ENCODE results near the gene LSM14A.

LSM14A gene

DNA sequence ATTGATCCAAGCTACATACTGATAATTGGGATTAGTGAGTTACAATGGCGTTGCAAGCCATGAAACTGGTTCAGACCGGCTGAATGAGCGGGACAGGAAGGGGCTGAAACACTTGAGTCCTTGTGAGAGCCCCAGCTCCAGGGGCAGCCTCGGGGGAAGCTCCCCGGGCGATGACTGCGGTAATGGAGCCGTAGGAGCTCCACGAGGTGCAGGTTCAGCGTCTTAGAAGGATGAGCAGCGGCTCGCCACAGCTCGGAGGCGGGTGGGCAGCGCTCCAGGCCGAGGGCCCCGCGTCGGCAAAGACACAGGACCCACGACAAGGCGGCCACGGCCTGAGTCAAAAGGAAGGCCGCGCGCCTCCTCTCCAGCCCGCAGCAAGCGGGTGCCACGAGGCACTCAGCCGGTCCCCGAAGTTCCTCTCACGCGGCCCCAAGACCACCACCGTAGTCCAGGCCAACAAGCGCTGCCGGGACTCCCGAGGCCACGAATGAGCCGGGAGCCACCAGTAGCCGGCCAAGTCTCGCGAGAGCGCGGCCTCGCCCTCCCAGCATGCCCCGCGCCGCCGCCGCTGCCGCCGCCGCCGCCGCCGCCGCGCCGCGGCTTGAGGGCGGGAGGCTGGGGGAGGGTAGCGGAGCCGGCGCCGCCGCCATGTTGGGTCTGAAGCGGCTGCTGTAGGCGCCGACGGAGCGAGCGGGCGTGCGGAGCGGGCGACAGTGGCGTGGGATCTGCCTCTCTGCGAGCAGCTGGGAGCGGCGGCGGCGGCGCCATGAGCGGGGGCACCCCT is at the start of gene LSM14A (continued):
- TF ChIP-seq, protein P1, sequence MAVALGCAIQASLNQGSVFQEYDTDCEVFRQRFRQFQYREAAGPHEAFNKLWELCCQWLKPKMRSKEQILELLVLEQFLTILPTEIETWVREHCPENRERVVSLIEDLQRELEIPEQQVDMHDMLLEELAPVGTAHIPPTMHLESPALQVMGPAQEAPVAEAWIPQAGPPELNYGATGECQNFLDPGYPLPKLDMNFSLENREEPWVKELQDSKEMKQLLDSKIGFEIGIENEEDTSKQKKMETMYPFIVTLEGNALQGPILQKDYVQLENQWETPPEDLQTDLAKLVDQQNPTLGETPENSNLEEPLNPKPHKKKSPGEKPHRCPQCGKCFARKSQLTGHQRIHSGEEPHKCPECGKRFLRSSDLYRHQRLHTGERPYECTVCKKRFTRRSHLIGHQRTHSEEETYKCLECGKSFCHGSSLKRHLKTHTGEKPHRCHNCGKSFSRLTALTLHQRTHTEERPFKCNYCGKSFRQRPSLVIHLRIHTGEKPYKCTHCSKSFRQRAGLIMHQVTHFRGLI (tag by site-specific recombination; IDR thresholded peaks at IDR 0.05): peak; percentile 74

DNA sequence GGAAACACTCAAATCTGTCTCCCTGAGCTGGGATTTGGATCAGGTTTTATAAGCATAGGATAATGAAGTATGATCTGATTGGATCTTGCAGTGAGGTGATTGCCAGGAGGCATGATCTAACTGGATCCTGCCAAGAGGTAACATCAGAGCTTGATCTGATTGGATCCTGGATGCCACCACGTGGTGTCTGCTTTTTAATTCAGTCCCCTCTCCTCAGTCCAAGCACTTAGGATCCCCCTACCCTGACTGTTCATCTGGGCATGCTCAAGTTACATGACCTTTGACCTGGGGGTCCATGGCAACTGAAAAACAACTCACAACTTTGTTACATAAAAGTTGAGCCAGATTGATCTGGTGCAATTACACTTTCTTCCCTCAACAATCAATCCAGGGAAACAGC is 47.5 kb upstream of the LSM14A start:
- no peak overlapping the region for H3K27ac ChIP-seq (ENCODE audit: extremely low read depth, low read depth, low read length)
- H3K36me3 ChIP-seq (ENCODE audit: control insufficient read depth in 2 of 2, insufficient read depth in 1 of 2, low read length in 2 of 2): no peaks in the 10 kb centered on the region; a peak in 1 of 3 replicates
- CTCF ChIA-PET: interaction anchor here (0.6 to 2.0 kb wide), 11 partner anchors 9 to 1010 kb away, joined by 3 to 17 read pairs (median 4); partner anchors contain the start of gene LGI4
- POLR2A ChIA-PET: interaction anchor here (1.7 kb wide), 1 partner anchor 10 kb away, joined by 9 read pairs; no protein-coding TSS in a partner anchor
- H3K4me3 ChIP-seq (ENCODE audit: low read depth, low read length): no peak overlapping the region
- H3K4me1 ChIP-seq (ENCODE audit: control insufficient read depth, insufficient read depth, low read length): peaks cover 6% of the 10 kb centered on the region
- no peaks in the 10 kb centered on the region for H3K9me3 ChIP-seq (ENCODE audit: control insufficient read depth, insufficient read depth, low read depth, low read length)
- TF ChIP-seq ZNF274 (IDR thresholded peaks at IDR 0.05; ENCODE audit: low read length): no peak
- no peak for TF ChIP-seq ZNF274 (tag by site-specific recombination; IDR thresholded peaks at IDR 0.05; ENCODE audit: borderline replicate concordance)
- peak; percentile 77; the same call in 1 of the 2 replicates for TF ChIP-seq MZF1 (tag by site-specific recombination; IDR thresholded peaks at IDR 0.05; ENCODE audit: borderline replicate concordance)
- 0 out of 2 replicates have a peak, but pooled peaks have one; percentile 27 for TF ChIP-seq SP2 (tag by site-specific recombination; IDR thresholded peaks at IDR 0.05)
- 0 out of 2 replicates have a peak, but pooled peaks have one; percentile 16 for TF ChIP-seq FEZF1 (tag by site-specific recombination; IDR thresholded peaks at IDR 0.05)

DNA sequence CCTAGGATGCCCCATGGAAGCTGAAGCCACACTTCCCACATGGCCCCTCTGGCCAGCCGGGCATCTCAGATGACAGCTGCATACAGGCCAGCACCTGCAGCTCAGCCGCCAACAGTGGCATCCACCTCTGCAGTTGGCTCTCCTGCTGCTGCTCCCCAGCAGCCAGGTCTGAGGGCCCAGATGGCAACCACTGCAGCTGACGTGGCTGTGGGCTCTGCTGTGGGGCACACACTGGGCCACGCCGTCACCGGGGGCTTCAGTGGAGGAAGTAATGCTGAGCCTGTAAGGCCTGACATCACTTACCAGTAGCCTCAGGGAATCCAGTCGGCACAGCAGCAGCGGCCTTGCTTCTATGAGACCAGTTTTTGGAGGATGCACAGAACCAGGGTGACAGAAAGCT is 45.3 kb upstream of the LSM14A start:
- no peaks in the 10 kb centered on the region; a peak in 1 of 3 replicates for H3K36me3 ChIP-seq (ENCODE audit: control insufficient read depth in 2 of 2, insufficient read depth in 1 of 2, low read length in 2 of 2)
- H3K4me3 ChIP-seq (ENCODE audit: low read depth, low read length): no peak overlapping the region
- ChIA-PET CTCF (interaction anchor here (0.6 to 3.7 kb wide), 12 partner anchors 20 to 736 kb away, joined by 3 to 24 read pairs (median 4); no protein-coding TSS in a partner anchor), POLR2A (interaction anchor here (0.7 to 1.3 kb wide), 2 partner anchors 15 to 349 kb away, joined by 3 to 4 read pairs; no protein-coding TSS in a partner anchor)
- H3K4me1 ChIP-seq (ENCODE audit: control insufficient read depth, insufficient read depth, low read length): peaks cover 6% of the 10 kb centered on the region
- H3K27ac ChIP-seq (ENCODE audit: extremely low read depth, low read depth, low read length): peak overlapping the region; percentile 41; the same call in 1 of the 2 replicates
- H3K9me3 ChIP-seq (ENCODE audit: control insufficient read depth, insufficient read depth, low read depth, low read length): no peaks in the 10 kb centered on the region
- TF ChIP-seq ZNF426 (tag by site-specific recombination; IDR thresholded peaks at IDR 0.05) (no peak), ZIC2 (tag by site-specific recombination; IDR thresholded peaks at IDR 0.05) (peak; percentile 26; the same call in 1 of the 2 replicates)

DNA sequence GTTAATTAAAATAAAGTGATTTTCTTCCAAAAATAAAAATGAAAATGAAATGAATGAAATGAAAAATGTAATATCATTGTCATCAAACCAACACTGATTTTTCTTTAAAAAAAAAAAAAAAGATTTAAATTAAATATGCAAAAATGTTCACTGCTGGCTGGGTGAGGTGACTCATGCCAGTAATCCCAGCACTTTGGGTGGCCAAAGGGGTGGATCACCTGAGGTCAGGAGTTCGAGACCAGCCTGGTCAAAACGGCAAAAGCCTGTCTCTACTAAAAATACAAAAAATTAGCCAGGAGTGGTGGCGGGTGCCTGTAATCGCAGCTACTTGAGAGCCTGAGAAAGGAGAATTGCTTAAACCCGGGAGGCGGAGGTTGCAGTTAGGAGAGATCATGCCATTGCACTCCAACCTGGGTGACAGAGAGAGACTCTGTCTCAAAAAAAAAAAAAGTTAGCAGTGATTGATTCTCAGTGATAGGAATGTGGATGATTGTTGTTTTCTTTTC is 44.6 kb upstream of the LSM14A start:
- ChIA-PET POLR2A (interaction anchor here (0.7 to 1.3 kb wide), 3 partner anchors 15 to 725 kb away, joined by 3 to 4 read pairs (median 3); no protein-coding TSS in a partner anchor), CTCF (interaction anchor here (0.6 to 3.7 kb wide), 9 partner anchors 13 to 1141 kb away, joined by 3 to 24 read pairs (median 5); no protein-coding TSS in a partner anchor)
- H3K4me3 ChIP-seq (ENCODE audit: low read depth, low read length): no peak overlapping the region
- no peaks in the 10 kb centered on the region for H3K9me3 ChIP-seq (ENCODE audit: control insufficient read depth, insufficient read depth, low read depth, low read length)
- no peak overlapping the region for H3K27ac ChIP-seq (ENCODE audit: extremely low read depth, low read depth, low read length)
- H3K36me3 ChIP-seq (ENCODE audit: control insufficient read depth in 2 of 2, insufficient read depth in 1 of 2, low read length in 2 of 2): no peaks in the 10 kb centered on the region; a peak in 1 of 3 replicates
- peaks cover 6% of the 10 kb centered on the region for H3K4me1 ChIP-seq (ENCODE audit: control insufficient read depth, insufficient read depth, low read length)
- no peak for TF ChIP-seq ZNF837 (tag by site-specific recombination; IDR thresholded peaks at IDR 0.05)

DNA sequence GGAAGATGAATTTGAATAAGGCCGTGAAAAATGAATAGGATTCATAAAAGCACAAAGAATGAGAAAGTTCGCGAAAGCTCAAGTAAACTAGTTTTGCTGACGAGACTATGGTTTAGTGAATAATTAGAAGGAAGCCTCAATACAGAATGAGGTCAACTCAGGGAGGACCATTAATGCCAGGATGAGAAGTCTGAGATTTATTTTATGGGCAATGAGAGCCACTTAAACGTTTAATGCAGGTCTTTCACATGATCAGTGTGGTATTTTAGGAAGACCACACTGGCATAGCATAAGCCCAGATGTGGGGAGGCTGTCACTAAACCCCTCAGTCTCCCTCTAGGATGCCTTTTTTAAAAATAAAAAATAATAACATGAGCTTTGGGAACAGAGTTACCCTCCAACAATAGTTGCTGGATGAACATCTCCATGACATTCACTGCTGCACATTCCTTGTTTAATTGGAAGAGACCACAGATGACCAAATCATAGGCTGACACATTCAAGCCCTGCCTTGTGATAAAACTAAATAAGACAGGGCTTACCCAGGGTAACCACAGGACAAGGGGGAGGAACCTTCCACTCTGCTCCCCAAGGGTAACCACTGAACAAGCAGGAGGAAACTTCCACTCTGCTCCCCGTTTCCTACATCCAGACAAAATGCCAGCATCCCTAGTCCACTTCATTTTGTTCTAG is 43.6 kb upstream of the LSM14A start:
- CTCF ChIA-PET: interaction anchor here (0.6 to 3.7 kb wide), 7 partner anchors 8 to 1163 kb away, joined by 3 to 24 read pairs (median 4); no protein-coding TSS in a partner anchor
- no peak overlapping the region for H3K4me3 ChIP-seq (ENCODE audit: low read depth, low read length)
- TF ChIP-seq ZNF10 (tag by site-specific recombination; IDR thresholded peaks at IDR 0.05): 0 out of 2 replicates have a peak, but pooled peaks have one; percentile 34
- no peak for TF ChIP-seq OVOL3 (tag by site-specific recombination; IDR thresholded peaks at IDR 0.05)
- TF ChIP-seq SETDB1 (IDR thresholded peaks at IDR 0.05; ENCODE audit: insufficient read length, low read length): no peak
- 0 out of 2 replicates have a peak, but pooled peaks have one; percentile 17 for TF ChIP-seq ZNF366 (tag by site-specific recombination; conservative IDR thresholded peaks at IDR 0.05)
- TF ChIP-seq KLF7 (tag by site-specific recombination; IDR thresholded peaks at IDR 0.05; ENCODE audit: borderline replicate concordance): no peak
- TF ChIP-seq, protein P2, sequence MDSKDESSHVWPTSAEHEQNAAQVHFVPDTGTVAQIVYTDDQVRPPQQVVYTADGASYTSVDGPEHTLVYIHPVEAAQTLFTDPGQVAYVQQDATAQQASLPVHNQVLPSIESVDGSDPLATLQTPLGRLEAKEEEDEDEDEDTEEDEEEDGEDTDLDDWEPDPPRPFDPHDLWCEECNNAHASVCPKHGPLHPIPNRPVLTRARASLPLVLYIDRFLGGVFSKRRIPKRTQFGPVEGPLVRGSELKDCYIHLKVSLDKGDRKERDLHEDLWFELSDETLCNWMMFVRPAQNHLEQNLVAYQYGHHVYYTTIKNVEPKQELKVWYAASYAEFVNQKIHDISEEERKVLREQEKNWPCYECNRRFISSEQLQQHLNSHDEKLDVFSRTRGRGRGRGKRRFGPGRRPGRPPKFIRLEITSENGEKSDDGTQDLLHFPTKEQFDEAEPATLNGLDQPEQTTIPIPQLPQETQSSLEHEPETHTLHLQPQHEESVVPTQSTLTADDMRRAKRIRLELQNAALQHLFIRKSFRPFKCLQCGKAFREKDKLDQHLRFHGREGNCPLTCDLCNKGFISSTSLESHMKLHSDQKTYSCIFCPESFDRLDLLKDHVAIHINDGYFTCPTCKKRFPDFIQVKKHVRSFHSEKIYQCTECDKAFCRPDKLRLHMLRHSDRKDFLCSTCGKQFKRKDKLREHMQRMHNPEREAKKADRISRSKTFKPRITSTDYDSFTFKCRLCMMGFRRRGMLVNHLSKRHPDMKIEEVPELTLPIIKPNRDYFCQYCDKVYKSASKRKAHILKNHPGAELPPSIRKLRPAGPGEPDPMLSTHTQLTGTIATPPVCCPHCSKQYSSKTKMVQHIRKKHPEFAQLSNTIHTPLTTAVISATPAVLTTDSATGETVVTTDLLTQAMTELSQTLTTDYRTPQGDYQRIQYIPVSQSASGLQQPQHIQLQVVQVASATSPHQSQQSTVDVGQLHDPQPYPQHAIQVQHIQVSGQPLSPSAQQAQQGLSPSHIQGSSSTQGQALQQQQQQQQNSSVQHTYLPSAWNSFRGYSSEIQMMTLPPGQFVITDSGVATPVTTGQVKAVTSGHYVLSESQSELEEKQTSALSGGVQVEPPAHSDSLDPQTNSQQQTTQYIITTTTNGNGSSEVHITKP (tag by site-specific recombination; IDR thresholded peaks at IDR 0.05): peak; percentile 94
- TF ChIP-seq ZNF335 (tag by site-specific recombination; conservative IDR thresholded peaks at IDR 0.05): peak; percentile 57; the same call in 1 of the 2 replicates

More for the DNA sequence above, 43.6 kb upstream of the LSM14A start:
- POLR2A ChIA-PET: interaction anchor here (0.7 kb wide), 1 partner anchor 724 kb away, joined by 3 read pairs; no protein-coding TSS in a partner anchor
- peaks cover 6% of the 10 kb centered on the region for H3K4me1 ChIP-seq (ENCODE audit: control insufficient read depth, insufficient read depth, low read length)
- no peaks in the 10 kb centered on the region for H3K9me3 ChIP-seq (ENCODE audit: control insufficient read depth, insufficient read depth, low read depth, low read length)
- no peaks in the 10 kb centered on the region; a peak in 1 of 3 replicates for H3K36me3 ChIP-seq (ENCODE audit: control insufficient read depth in 2 of 2, insufficient read depth in 1 of 2, low read length in 2 of 2)
- no peak overlapping the region for H3K27ac ChIP-seq (ENCODE audit: extremely low read depth, low read depth, low read length)
